ENCODE results near the gene ELOVL1. TPM values are rescaled to one million over a fixed set of nuclear protein-coding genes. Genes with fewer than 3 reads are reported as not detected.

The ELOVL1 gene
- total and polyA plus RNA-seq, 2 of the 13 experiments (the other 11 are each of a cell fraction or from before 2014, with no cell fraction given): 55.2 to 77.4 TPM

- TF ChIP-seq RFX3 (CRISPR knock-in tag; IDR thresholded peaks at IDR 0.05): 0 out of 2 replicates have a peak, but pooled peaks have one; percentile 3
- no peak for TF ChIP-seq PHF8 (CRISPR knock-in tag; IDR thresholded peaks at IDR 0.05)
- TF ChIP-seq HES4 (CRISPR knock-in tag; IDR thresholded peaks at IDR 0.05; ENCODE audit: borderline replicate concordance): no peak
- TF ChIP-seq ZNF20 (CRISPR knock-in tag; IDR thresholded peaks at IDR 0.05): no peak
- TF ChIP-seq NFYB (CRISPR knock-in tag; IDR thresholded peaks at IDR 0.05): no peak
- TF ChIP-seq CSRNP1 (CRISPR knock-in tag; IDR thresholded peaks at IDR 0.05): no peak
- TF ChIP-seq ZNF501 (CRISPR knock-in tag; IDR thresholded peaks at IDR 0.05): peak; percentile 80
- no peak for TF ChIP-seq RCOR2 (CRISPR knock-in tag; IDR thresholded peaks at IDR 0.05)
- TF ChIP-seq ZNF160 (CRISPR knock-in tag; IDR thresholded peaks at IDR 0.05): no peak
- TF ChIP-seq ZBTB39 (CRISPR knock-in tag; IDR thresholded peaks at IDR 0.05): 0 out of 2 replicates have a peak, but pooled peaks have one; percentile 59
- TF ChIP-seq ZNF496 (CRISPR knock-in tag; IDR thresholded peaks at IDR 0.05; ENCODE audit: insufficient replicate concordance): no peak
- no peak for TF ChIP-seq PHF21A (CRISPR knock-in tag; IDR thresholded peaks at IDR 0.05)
- no peak for TF ChIP-seq MEIS1 (CRISPR knock-in tag; IDR thresholded peaks at IDR 0.05; ENCODE audit: borderline replicate concordance)
- TF ChIP-seq YY1 (IDR thresholded peaks at IDR 0.05; ENCODE audit: insufficient read depth, insufficient replicate concordance, low read depth, low read length): no peak
- no peak for TF ChIP-seq HDAC2 (CRISPR knock-in tag; IDR thresholded peaks at IDR 0.05)
- TF ChIP-seq HNRNPH1 (optimal IDR thresholded peaks at IDR 0.05; ENCODE audit: low read depth, low read length): no peak
- no peak for TF ChIP-seq ZNF878 (CRISPR knock-in tag; IDR thresholded peaks at IDR 0.05)
- TF ChIP-seq ZBTB38 (CRISPR knock-in tag; IDR thresholded peaks at IDR 0.05): no peak
- TF ChIP-seq HIC2 (CRISPR knock-in tag; IDR thresholded peaks at IDR 0.05; ENCODE audit: low read depth): no peak
- no peak for TF ChIP-seq ZBTB26 (CRISPR knock-in tag; IDR thresholded peaks at IDR 0.05; ENCODE audit: borderline replicate concordance)
- TF ChIP-seq ZBTB20 (CRISPR knock-in tag; IDR thresholded peaks at IDR 0.05; ENCODE audit: borderline replicate concordance, low read depth): no peak
- no peak for TF ChIP-seq SP5 (CRISPR knock-in tag; IDR thresholded peaks at IDR 0.05; ENCODE audit: borderline replicate concordance, low read depth)
- 0 out of 2 replicates have a peak, but pooled peaks have one; percentile 11 for TF ChIP-seq ZBTB7A (CRISPR knock-in tag; IDR thresholded peaks at IDR 0.05)
- no peak for TF ChIP-seq HIVEP1 (CRISPR knock-in tag; IDR thresholded peaks at IDR 0.05)
- TF ChIP-seq TP53 (CRISPR knock-in tag; conservative IDR thresholded peaks at IDR 0.05): no peak
- no peak for TF ChIP-seq IRF2 (CRISPR knock-in tag; IDR thresholded peaks at IDR 0.05)
Observed at GRCh38 chr1:43348343-43348808, 19.4 kb downstream of the ELOVL1 start (continued).
